HUES48 (cell line): ENCODE data around the gene DCLK2.

Source experiments
- H3K27ac ChIP-seq: one replicate; pipeline ENCODE4 v1.7.0; 2013; ENCODE audit warnings: low read depth, low read length, inconsistent platforms
- H3K27me3 ChIP-seq: 2 replicates; pipeline ENCODE4 v1.6.1; 2013; ENCODE audit warnings: mild to moderate bottlenecking, low read length; ENCODE audit not compliant: control insufficient read depth, insufficient read depth
- H3K36me3 ChIP-seq: 2 replicates; pipeline ENCODE4 v1.6.1; 2013; ENCODE audit warnings: low read length; ENCODE audit not compliant: control insufficient read depth, insufficient read depth
- H3K4me1 ChIP-seq: 2 replicates; pipeline ENCODE4 v1.6.1; 2013; ENCODE audit warnings: mild to moderate bottlenecking, low read length; ENCODE audit not compliant: control insufficient read depth, insufficient read depth
- H3K4me3 ChIP-seq: 2 replicates; pipeline ENCODE4 v1.5.1; 2013; ENCODE audit warnings: mild to moderate bottlenecking, low read depth, low read length
- H3K9ac ChIP-seq: 2 replicates; pipeline ENCODE4 v1.6.1; 2013; ENCODE audit warnings: mild to moderate bottlenecking, low read depth, low read length, moderate library complexity
- H3K9me3 ChIP-seq: 2 replicates; pipeline ENCODE4 v1.6.1; 2013; ENCODE audit warnings: low read length; ENCODE audit not compliant: control insufficient read depth, insufficient read depth

DCLK2 gene

GRCh38 chr4:150209140-150209829, 131.0 kb downstream of the DCLK2 start:
- Histone ChIP-seq H3K9ac (no peak overlapping the region), H3K4me1 (no peaks in the 10 kb centered on the region), H3K9me3 (no peaks in the 10 kb centered on the region), H3K27me3 (no peaks in the 10 kb centered on the region), H3K4me3 (no peak overlapping the region), H3K27ac (no peak overlapping the region), H3K36me3 (no peaks in the 10 kb centered on the region)

- H3K27me3 ChIP-seq = no peaks in the 10 kb centered on the region
- no peak overlapping the region for H3K27ac ChIP-seq
- H3K4me3 ChIP-seq = no peak overlapping the region
- no peaks in the 10 kb centered on the region for H3K4me1 ChIP-seq
- H3K36me3 ChIP-seq = no peaks in the 10 kb centered on the region
- no peaks in the 10 kb centered on the region for H3K9me3 ChIP-seq
- no peak overlapping the region for H3K9ac ChIP-seq
These were observed 132.8 kb downstream of the DCLK2 start for GRCh38 chr4:150211016-150211415.

DNA sequence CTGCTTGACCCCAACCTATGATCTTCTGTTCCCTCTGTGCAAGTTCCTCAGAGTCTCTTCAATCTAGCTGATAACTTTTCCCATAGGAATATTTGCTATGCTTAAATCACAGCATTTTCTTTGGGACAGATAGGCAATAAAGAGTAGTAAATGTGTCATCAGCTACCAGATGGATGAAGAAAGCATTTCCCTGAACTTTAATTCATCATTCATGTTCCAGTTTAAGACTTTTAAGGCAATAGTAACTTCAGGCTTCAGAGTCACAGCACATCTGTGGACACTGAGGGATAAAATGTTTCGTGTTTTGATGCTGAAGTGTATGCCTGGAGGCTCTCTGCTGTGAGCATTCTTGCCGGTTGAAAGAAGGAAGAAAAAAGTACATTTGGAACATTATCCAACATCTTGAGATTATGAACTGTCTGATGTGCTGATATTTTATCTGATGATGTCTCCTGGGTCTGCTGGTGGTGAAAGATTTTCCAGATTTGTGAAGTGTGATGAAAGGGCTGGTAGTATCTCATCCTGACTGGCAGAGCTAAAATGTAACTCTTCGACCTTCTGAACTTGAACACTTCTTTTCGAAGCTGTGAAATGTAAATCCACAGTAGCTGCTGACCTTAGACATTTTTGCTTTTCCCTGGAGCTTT, 133.7 kb downstream of the DCLK2 start:
- 0 out of 2 replicates have a peak, but pooled peaks cover under 1% of the 10 kb centered on the region for H3K4me1 ChIP-seq
- no peaks in the 10 kb centered on the region for H3K27me3 ChIP-seq
- H3K36me3 ChIP-seq = no peaks in the 10 kb centered on the region
- no peaks in the 10 kb centered on the region for H3K9me3 ChIP-seq
- H3K27ac ChIP-seq = no peak overlapping the region
- H3K9ac ChIP-seq = no peak overlapping the region
- no peak overlapping the region for H3K4me3 ChIP-seq

GRCh38 chr4:150212485-150212884, 134.2 kb downstream of the DCLK2 start:
- H3K4me1 ChIP-seq = 0 out of 2 replicates have a peak, but pooled peaks cover 6% of the 10 kb centered on the region

GRCh38 chr4:150212927-150213326, 134.7 kb downstream of the DCLK2 start:
- H3K4me1 ChIP-seq = 0 out of 2 replicates have a peak, but pooled peaks cover 6% of the 10 kb centered on the region
- no peak overlapping the region for H3K9ac ChIP-seq
- H3K27me3 ChIP-seq = no peaks in the 10 kb centered on the region
- H3K36me3 ChIP-seq = no peaks in the 10 kb centered on the region
- no peaks in the 10 kb centered on the region for H3K9me3 ChIP-seq
- no peak overlapping the region for H3K4me3 ChIP-seq
- H3K27ac ChIP-seq = no peak overlapping the region

More at GRCh38 chr4:150212485-150212884, 134.2 kb downstream of the DCLK2 start:
- no peak overlapping the region for H3K27ac ChIP-seq
- H3K9me3 ChIP-seq = no peaks in the 10 kb centered on the region
- H3K9ac ChIP-seq = no peak overlapping the region
- no peaks in the 10 kb centered on the region for H3K27me3 ChIP-seq
- H3K36me3 ChIP-seq = no peaks in the 10 kb centered on the region
- no peak overlapping the region for H3K4me3 ChIP-seq

- H3K27me3 ChIP-seq = no peaks in the 10 kb centered on the region
- no peak overlapping the region for H3K9ac ChIP-seq
- H3K36me3 ChIP-seq = no peaks in the 10 kb centered on the region
- H3K4me1 ChIP-seq = 0 out of 2 replicates have a peak, but pooled peaks cover 6% of the 10 kb centered on the region
- no peak overlapping the region for H3K4me3 ChIP-seq
- H3K27ac ChIP-seq = no peak overlapping the region
- H3K9me3 ChIP-seq = no peaks in the 10 kb centered on the region
These were observed 137.4 kb downstream of the DCLK2 start for GRCh38 chr4:150215601-150216000.

DNA sequence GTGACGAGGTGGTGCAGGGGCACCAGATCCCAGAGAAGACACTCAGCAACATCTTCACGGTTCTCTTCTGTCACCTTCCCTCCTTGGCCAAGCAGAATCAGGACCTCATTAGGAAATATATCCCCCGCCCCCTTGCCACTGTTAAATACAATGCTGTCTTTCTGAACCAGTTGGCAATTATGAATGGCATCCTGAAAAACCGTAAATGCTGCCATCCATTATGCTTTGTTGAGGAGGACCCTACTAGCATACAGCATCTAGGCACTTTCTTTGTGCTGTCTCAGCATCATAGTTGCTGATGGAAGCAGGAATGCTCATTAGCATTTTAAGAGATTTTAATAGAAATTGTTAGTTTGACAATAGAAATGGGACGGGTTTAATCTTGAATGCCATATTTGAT, 138.5 kb downstream of the DCLK2 start:
- Histone ChIP-seq H3K27me3 (no peaks in the 10 kb centered on the region), H3K9me3 (no peaks in the 10 kb centered on the region), H3K4me1 (0 out of 2 replicates have a peak, but pooled peaks cover 6% of the 10 kb centered on the region), H3K4me3 (no peak overlapping the region), H3K9ac (no peak overlapping the region), H3K36me3 (no peaks in the 10 kb centered on the region), H3K27ac (no peak overlapping the region)

- Histone ChIP-seq H3K9me3 (no peaks in the 10 kb centered on the region), H3K9ac (no peak overlapping the region), H3K36me3 (no peaks in the 10 kb centered on the region), H3K27ac (no peak overlapping the region), H3K4me3 (no peak overlapping the region), H3K27me3 (no peaks in the 10 kb centered on the region), H3K4me1 (0 out of 2 replicates have a peak, but pooled peaks cover 6% of the 10 kb centered on the region)
These were observed 138.9 kb downstream of the DCLK2 start for GRCh38 chr4:150217192-150217591.

- H3K9me3 ChIP-seq = no peaks in the 10 kb centered on the region
- no peaks in the 10 kb centered on the region for H3K27me3 ChIP-seq
- 0 out of 2 replicates have a peak, but pooled peaks cover 6% of the 10 kb centered on the region for H3K4me1 ChIP-seq
- no peak overlapping the region for H3K9ac ChIP-seq
- H3K36me3 ChIP-seq = no peaks in the 10 kb centered on the region
- no peak overlapping the region for H3K4me3 ChIP-seq
- H3K27ac ChIP-seq = no peak overlapping the region
These were observed 139.6 kb downstream of the DCLK2 start for GRCh38 chr4:150217808-150218207.

DNA sequence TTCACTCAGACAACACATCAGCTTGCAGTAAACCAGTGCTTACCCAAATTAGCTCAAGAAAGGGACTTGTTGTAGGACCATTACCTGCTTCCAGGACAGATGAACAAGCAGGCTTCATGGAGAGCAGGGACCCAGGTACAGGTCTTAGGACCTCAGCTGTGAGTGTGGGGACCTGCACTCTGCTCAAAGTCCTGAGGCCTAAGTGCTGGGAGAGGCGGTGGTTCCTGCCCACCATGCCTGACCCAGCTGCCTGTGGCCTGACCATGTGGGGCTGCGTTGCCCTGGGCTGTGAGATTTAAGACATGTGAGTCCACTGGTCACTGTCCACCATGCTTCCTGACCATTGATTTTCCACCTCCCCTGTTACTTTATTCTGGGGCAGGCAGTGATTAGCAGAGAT, 140.2 kb downstream of the DCLK2 start:
- no peaks in the 10 kb centered on the region for H3K27me3 ChIP-seq
- H3K4me3 ChIP-seq = no peak overlapping the region
- H3K9ac ChIP-seq = no peak overlapping the region
- H3K4me1 ChIP-seq = 0 out of 2 replicates have a peak, but pooled peaks cover 6% of the 10 kb centered on the region
- no peaks in the 10 kb centered on the region for H3K9me3 ChIP-seq
- H3K36me3 ChIP-seq = no peaks in the 10 kb centered on the region
- no peak overlapping the region for H3K27ac ChIP-seq

GRCh38 chr4:150219841-150220240, 141.6 kb downstream of the DCLK2 start:
- peaks cover 12% of the 10 kb centered on the region for H3K4me1 ChIP-seq
- no peaks in the 10 kb centered on the region for H3K9me3 ChIP-seq
- no peak overlapping the region for H3K4me3 ChIP-seq
- H3K27ac ChIP-seq = no peak overlapping the region
- no peak overlapping the region for H3K9ac ChIP-seq
- H3K36me3 ChIP-seq = no peaks in the 10 kb centered on the region
- no peaks in the 10 kb centered on the region for H3K27me3 ChIP-seq
